Fibroblast of lung (primary cell): ENCODE data around the gene TMEM132C.

Source experiments
- CTCF ChIP-seq, 2 donors: IDR thresholded peaks in 1 of 2; conservative IDR thresholded peaks in 1 of 2; 1 replicate in 1 of 2; 2 replicates in 1 of 2; pipeline ENCODE4 v1.5.1; 2011 to 2012; ENCODE audit warnings: low read length in 2 of 2, control low read depth in 1 of 2, inconsistent platforms in 1 of 2, low read depth in 1 of 2, mild to moderate bottlenecking in 1 of 2
- EZH2 ChIP-seq: IDR thresholded peaks from 2 replicates; pipeline ENCODE4 v1.5.1; 2012; ENCODE audit warnings: low read length, control low read depth, mild to moderate bottlenecking; ENCODE audit errors: missing control alignments

GRCh38 chr12:128536810-128537209 is 269.8 kb downstream of the TMEM132C start:
- no peak for TF ChIP-seq CTCF (conservative IDR thresholded peaks at IDR 0.05 in 1 of 2, IDR thresholded peaks at IDR 0.05 in 1 of 2; ENCODE audit: low read depth in 1 of 2, low read length in 2 of 2)
- no peak for TF ChIP-seq EZH2
